ENCODE results near the gene DAAM1.

The DAAM1 gene

DNA sequence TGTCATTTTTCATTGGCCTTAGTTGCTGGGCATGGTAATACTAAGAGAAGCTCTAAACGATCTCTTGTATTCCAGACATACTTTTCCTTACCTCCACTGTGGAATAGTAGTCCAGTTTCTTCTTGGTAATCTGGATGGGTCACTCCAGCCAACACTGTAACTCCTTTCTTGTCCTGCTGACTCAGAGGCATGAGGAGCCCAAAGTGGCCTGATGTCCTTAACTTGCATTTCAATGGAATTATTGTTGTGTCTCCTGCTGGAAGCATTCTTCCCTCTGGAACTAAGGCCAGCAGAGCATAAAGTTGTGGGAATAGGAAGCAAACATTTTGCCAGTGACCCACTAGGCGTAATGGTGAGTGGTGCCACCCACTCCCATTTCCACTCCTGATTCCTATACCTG is 33.1 kb downstream of the DAAM1 start:
- no peak for DNase-seq (ENCODE audit: low read depth in 2 of 2)

DNA sequence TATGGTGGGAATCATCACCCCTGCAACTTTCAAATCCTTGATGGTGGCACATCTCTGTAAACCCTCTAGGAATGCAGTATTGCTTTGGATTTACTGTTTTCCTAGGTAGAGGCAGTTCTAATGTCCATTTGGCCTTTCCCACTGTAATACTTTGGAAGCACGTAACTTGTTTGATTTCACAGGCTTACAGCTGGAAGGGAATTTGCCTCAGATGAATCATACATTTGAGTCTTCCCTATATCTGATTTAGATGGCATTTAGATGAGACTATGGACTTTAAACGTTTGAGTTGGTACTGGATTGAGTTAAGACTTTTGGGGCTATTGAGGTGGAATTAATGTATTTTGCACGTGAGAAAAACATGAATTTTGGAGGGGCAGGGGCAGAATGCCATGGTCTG is 35.9 kb downstream of the DAAM1 start:
- no peak for DNase-seq (ENCODE audit: low read depth in 2 of 2)

DNA sequence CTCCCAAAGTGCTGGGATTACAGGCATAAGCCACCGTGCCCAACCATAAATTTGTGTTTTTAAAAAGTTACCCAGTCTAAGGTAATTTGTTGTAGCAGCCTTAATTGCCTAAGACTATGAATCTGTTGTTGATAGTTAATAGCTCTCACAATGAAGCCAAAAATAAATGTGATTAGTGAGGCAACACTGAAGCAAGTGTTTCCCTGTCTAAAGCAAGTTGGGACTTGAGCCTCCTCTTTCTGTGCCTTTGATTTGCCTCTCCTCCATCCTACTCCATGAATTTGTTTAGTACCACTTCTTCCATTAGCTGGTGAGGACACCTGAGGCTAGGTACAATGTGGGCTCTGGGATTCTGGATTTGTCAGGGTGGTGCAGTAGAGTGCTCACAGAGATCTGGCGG is 36.8 kb downstream of the DAAM1 start:
- DNase-seq (ENCODE audit: low read depth in 2 of 2) = no peak

DNA sequence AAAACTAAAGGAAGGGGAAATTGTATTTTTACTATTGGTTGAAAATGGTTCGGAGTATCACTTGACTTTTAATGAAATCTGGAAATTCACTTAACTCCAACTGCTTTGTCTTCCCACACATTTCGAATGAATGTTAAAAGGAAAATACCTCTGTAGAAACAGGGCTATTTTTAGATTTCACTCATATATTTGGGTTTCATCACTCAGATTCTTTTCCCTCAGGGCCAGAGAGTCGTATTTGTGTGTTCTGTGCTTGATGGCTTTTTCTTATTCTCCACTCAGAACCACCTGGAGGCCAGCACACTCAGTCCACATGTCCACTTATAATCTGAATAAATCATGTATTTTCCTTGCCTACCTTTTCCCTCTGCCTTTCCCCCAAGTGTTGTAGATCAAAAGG is 40.0 kb downstream of the DAAM1 start:
- no peak for DNase-seq (ENCODE audit: low read depth in 2 of 2)

GRCh38 chr14:59229653-59230406 is 41.4 kb downstream of the DAAM1 start:
- no peak for DNase-seq (ENCODE audit: low read depth in 2 of 2)

DNA sequence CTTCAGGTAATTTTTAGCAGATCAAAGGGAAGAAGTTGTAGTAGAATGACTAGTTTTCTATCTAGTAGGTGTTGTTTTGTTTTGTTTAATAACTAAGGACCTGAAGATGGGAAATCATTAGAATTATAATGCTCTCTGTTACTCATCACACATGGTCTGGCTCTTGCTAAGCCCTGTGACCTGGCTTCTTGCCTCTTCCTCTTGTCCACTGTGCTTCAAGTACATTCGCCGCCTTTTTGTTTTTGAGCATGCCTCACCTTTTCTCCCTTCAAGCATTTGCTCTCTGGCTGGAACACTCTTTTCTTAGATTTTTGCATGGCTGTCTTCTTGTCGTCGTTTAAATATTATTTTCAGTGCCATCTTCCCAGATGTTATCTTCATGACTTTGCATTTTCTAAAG is 47.7 kb downstream of the DAAM1 start:
- no peak for DNase-seq (ENCODE audit: low read depth in 2 of 2)

DNA sequence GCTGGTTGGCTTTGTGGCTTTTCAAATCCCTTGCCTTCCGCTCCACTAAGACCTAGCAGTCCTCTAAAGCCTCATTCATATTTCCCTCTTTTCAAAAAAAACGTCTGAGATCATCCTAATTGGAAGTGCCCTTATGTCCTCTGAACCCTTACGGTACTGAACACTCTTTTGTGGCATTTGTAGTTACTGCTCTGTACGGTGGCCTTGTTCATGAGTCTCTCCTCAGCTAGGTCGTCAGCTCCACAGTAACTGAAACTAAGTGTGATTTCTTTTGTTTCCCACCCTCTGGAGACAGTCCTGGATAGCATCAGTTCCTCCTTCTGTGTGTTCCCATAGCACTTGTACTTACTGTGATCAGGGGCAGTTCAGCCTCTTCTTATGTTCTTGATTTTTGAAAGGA is 49.7 kb downstream of the DAAM1 start:
- DNase-seq (ENCODE audit: low read depth in 2 of 2) = no peak

- DNase-seq (ENCODE audit: low read depth in 2 of 2) = no peak
These were observed 50.6 kb downstream of the DAAM1 start for GRCh38 chr14:59239022-59239421.

DNA sequence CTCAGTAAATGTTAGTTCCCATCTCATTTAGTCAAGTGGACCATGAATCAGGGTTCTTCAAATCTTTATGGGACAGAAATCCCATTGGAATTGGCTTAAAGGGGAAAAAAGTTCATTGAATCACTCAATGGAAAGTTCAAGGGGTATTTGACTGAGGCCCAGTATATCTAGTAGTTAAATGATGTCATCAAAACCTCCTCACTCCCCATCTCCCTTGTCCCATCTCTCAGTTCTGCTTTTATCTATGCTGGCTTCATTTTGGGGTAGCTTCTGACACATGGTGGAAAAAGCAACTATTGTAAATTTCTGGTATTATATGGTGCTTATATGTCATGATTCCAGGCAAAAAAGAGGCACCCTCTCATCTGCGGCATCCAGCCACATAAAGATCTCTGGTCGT is 51.9 kb downstream of the DAAM1 start:
- no peak for DNase-seq (ENCODE audit: low read depth in 2 of 2)

GRCh38 chr14:59241121-59241520 is 52.7 kb downstream of the DAAM1 start:
- DNase-seq (ENCODE audit: low read depth in 2 of 2) = no peak

DNA sequence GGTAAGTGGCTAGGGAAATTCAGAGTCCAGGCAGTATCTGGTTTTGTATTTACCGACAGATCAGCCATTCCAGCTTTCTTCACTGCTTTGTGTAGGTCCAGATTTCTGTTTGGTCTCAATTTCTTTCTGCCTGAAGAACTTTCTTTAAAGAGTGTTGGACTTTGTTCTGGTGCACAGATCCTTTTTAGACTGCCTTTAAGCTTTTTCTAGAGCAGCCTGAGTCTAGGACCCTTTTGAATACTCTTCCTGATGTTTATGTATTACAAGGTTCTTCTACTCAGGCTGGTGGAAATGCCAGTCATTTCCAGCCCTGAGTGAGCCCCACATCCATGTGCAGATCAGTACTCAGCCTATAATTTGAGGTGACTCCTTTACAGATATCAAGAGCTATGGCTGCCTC is 54.7 kb downstream of the DAAM1 start:
- no peak for DNase-seq (ENCODE audit: low read depth in 2 of 2)

- no peak for DNase-seq (ENCODE audit: low read depth in 2 of 2)
These were observed 56.1 kb downstream of the DAAM1 start for GRCh38 chr14:59244581-59244980.

DNA sequence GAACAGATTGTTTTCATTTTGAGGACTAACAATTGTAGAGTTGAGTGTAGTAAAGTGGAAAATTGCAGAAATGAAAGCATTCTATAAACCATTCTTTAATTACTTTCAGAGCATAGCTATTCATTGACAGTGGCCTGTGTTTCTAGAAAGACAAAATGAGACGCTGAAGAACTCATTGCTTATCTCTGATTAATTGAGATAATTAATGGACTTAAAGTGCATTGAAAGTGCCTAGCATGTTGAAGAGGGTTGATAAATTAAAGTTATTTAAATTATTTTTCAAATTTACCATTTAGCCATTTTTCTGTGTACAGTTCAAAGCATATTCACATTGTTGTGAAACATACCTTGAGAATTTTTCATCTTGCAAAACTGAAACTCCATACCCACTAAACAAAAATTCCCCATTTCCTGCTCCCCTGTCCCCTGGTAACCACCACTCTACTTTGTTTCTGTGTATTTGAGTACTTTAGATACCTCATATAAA is 57.4 kb downstream of the DAAM1 start:
- DNase-seq (ENCODE audit: low read depth in 2 of 2) = no peak

- DNase-seq (ENCODE audit: low read depth in 2 of 2) = no peak
These were observed 58.1 kb downstream of the DAAM1 start for GRCh38 chr14:59246566-59246965.

DNA sequence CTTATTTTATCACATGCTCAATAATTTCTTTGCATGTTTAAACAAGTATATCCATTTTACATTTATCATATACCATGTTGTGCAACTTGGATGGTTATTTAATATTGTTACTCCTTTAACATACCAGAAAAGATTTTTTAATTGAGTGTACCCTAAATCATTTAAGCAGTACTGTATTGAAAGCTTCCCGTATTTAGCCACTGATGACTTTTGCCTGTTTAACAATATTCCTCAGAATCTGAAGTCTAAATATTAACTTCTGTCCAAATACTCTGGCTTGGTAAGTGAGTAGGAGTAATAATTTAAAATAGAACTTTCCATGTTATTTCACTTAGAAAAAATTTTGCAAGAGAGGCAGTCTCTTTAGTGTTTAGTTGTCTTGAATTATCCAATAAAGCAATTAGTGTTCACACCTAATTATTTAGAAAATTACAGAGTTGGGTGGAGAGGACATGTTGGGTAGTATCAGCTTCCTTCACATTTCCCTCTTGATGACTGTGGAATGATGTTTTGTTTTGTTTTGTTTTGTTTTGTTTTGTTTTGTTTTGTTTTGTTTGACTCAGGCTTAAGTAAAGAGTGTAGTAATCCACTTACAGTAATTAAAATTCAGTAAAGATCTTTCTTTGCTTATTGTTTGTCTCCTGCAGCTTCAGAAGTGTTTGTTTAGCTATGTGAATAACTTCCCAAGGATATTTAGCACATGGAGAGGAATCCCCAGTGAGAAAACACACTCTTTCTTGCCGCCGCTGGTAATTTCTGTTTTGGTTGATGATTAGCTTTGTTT is 59.5 kb downstream of the DAAM1 start:
- DNase-seq (ENCODE audit: low read depth in 2 of 2) = no peak

- no peak for DNase-seq (ENCODE audit: low read depth in 2 of 2)
These were observed 60.6 kb downstream of the DAAM1 start for GRCh38 chr14:59249029-59249428.

- no peak for DNase-seq (ENCODE audit: low read depth in 2 of 2)
These were observed 63.6 kb downstream of the DAAM1 start for GRCh38 chr14:59251811-59252771.

DNA sequence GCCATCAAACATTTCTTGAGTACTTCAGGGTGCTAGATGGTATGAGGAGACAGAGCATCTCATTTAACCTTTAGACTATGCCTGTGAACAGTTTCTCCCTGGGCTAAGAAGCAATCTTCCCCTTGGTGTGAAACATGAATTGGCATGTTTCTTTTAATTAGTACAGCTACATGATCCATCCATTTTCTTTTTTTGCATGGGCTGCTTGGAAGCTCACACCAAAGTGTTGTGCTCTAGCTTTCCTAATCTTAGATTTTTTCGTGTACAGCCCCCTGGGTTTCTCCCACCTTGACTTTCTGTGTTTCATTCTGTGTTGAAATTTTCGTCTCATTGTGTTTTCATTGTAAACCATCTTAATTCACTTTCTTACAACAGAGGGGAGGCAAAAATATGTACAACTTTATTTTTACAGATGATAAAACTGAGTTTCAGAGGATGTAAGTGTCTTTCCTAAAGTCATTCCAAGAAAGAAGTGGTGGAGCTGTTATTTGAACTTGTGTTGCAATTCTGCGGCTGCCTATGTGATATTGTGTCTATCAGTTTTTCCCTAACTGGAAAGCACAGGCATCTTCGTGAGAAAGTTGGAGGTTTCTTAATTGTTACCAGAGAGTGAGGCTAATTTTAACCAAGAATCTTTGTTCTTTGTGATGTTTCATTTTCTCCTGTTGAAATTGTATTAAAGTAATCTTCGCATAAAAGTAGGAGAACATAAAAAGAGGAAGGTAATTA is 64.5 kb downstream of the DAAM1 start:
- DNase-seq (ENCODE audit: low read depth in 2 of 2) = no peak

GRCh38 chr14:59253527-59253926 is 65.1 kb downstream of the DAAM1 start:
- no peak for DNase-seq (ENCODE audit: low read depth in 2 of 2)

DNA sequence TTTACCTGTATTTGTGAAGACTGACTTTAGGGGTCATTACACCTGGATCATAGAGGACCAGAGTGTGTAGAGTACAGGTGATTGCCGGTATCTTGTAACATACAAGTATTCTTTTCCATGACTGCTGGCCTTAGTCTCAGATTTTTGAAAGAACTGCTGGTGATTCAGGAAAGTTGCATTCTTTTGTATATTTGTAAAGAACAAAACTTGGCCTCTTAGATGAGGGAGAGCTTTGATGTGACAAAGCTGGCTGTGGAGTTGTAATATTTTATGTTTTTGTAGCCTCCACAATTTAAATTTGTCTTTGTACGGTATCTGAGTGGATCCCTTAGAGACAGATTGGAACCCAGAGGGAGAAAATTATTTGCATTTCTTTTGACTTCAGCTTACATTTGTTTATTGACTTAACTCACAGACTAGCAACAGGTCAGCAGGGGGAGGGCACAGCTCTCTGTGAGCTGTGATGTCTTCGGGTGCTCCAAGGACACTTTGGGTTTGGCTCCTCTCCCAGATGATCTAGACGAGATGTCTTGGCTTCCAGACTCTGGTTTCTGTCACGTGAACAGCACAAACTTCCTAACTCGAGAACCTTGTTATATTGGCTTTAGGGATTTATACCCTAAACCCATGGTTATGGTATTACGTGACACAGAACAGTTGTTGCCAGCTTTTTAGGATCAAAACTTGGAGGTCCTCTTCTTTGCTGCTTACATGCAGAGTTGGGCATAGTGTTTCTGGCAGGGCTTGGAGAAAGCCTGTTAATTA is 65.9 kb downstream of the DAAM1 start:
- no peak for DNase-seq (ENCODE audit: low read depth in 2 of 2)

All from stimulated activated CD4-positive, alpha-beta T cell treated with anti-CD3 and anti-CD28 coated beads, Interleukin-1b, Interleukin-23, amount 100 ng/mL, for 4 hours (primary cell).